ENCODE measurements around the gene SRF. TPM values are rescaled to one million over a fixed set of nuclear protein-coding genes. Genes with fewer than 3 reads are reported as not detected.

Gene SRF
- total RNA-seq, 1 experiment from 2014 or later = 46.2 TPM

DNA sequence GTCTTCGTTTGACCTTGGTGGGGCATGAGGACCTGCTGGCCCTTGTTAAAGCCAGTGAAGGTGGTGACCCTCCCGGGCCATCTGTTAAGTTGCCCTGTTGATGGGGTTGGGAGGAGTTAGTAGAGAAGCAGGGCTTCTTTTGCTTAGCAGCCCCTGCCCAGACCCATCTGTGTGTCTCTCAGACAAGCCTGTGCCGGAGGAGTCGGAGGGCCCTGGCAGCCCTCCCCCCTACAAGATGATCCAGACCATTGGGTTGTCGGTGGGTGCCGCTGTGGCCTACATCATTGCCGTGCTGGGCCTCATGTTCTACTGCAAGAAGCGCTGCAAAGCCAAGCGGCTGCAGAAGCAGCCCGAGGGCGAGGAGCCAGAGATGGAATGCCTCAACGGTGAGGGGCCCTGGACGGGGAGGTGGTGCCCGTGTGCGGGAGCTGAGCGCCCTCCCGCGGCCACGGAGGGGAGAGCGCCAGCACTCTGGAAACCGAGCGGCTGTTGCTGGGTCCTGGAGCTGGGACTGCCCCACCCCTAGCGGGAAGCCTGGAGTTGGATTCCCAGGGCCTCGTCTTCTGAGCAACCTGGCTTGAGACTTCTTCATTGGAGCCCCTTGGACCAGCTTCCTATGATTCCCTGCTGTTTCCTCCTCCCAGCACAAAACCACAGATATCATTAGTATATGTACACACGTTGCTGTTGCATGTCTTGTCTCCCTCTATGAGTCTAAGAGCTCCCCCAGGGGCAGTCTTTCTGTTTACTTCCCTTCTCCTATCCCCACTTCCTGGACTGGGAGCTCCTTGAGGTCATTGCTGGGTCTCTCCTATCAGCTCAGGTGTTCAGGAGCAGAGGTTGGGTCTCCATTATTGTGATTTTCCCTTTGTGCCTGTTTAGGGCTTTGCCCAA lies 27.6 kb upstream of the SRF start (continued):
- TF ChIP-seq ZNF396 (CRISPR knock-in tag; IDR thresholded peaks at IDR 0.05; ENCODE audit: borderline replicate concordance) (no peak), CREB1 (CRISPR knock-in tag; IDR thresholded peaks at IDR 0.05) (no peak), EMX1 (CRISPR knock-in tag; IDR thresholded peaks at IDR 0.05) (no peak), SOX15 (CRISPR knock-in tag; IDR thresholded peaks at IDR 0.05) (no peak), PRRX2 (CRISPR knock-in tag; IDR thresholded peaks at IDR 0.05) (no peak), SMAD3 (CRISPR knock-in tag; IDR thresholded peaks at IDR 0.05; ENCODE audit: borderline replicate concordance) (no peak), ZNF317 (CRISPR knock-in tag; IDR thresholded peaks at IDR 0.05; ENCODE audit: borderline replicate concordance, low read depth) (no peak), TEAD4 (CRISPR knock-in tag; IDR thresholded peaks at IDR 0.05) (no peak), ZNF671 (CRISPR knock-in tag; IDR thresholded peaks at IDR 0.05) (no peak), MXD4 (CRISPR knock-in tag; IDR thresholded peaks at IDR 0.05; ENCODE audit: borderline replicate concordance) (no peak), AFF4 (CRISPR knock-in tag; IDR thresholded peaks at IDR 0.05; ENCODE audit: borderline replicate concordance) (no peak), ZBTB43 (CRISPR knock-in tag; IDR thresholded peaks at IDR 0.05) (no peak), E2F4 (CRISPR knock-in tag; IDR thresholded peaks at IDR 0.05; ENCODE audit: borderline replicate concordance, low read depth) (no peak), TP53 (CRISPR knock-in tag; IDR thresholded peaks at IDR 0.05) (no peak), NFE2L1 (CRISPR knock-in tag; IDR thresholded peaks at IDR 0.05) (no peak), PRDM15 (CRISPR knock-in tag; IDR thresholded peaks at IDR 0.05) (peak; percentile 92), ZNF263 (CRISPR knock-in tag; IDR thresholded peaks at IDR 0.05; ENCODE audit: low read depth) (no peak), CBFB (CRISPR knock-in tag; IDR thresholded peaks at IDR 0.05; ENCODE audit: low read depth) (no peak)
- TF ChIP-seq, protein P1, sequence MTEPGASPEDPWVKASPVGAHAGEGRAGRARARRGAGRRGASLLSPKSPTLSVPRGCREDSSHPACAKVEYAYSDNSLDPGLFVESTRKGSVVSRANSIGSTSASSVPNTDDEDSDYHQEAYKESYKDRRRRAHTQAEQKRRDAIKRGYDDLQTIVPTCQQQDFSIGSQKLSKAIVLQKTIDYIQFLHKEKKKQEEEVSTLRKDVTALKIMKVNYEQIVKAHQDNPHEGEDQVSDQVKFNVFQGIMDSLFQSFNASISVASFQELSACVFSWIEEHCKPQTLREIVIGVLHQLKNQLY (CRISPR knock-in tag; IDR thresholded peaks at IDR 0.05) = no peak
- TF ChIP-seq, protein P2, sequence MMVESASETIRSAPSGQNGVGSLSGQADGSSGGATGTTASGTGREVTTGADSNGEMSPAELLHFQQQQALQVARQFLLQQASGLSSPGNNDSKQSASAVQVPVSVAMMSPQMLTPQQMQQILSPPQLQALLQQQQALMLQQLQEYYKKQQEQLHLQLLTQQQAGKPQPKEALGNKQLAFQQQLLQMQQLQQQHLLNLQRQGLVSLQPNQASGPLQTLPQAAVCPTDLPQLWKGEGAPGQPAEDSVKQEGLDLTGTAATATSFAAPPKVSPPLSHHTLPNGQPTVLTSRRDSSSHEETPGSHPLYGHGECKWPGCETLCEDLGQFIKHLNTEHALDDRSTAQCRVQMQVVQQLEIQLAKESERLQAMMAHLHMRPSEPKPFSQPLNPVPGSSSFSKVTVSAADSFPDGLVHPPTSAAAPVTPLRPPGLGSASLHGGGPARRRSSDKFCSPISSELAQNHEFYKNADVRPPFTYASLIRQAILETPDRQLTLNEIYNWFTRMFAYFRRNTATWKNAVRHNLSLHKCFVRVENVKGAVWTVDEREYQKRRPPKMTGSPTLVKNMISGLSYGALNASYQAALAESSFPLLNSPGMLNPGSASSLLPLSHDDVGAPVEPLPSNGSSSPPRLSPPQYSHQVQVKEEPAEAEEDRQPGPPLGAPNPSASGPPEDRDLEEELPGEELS (CRISPR knock-in tag; IDR thresholded peaks at IDR 0.05) = peak; percentile 55; the same call in 1 of the 2 replicates
- TF ChIP-seq, protein P3, sequence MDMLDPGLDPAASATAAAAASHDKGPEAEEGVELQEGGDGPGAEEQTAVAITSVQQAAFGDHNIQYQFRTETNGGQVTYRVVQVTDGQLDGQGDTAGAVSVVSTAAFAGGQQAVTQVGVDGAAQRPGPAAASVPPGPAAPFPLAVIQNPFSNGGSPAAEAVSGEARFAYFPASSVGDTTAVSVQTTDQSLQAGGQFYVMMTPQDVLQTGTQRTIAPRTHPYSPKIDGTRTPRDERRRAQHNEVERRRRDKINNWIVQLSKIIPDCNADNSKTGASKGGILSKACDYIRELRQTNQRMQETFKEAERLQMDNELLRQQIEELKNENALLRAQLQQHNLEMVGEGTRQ (CRISPR knock-in tag; IDR thresholded peaks at IDR 0.05) = no peak
- TF ChIP-seq, protein P4, sequence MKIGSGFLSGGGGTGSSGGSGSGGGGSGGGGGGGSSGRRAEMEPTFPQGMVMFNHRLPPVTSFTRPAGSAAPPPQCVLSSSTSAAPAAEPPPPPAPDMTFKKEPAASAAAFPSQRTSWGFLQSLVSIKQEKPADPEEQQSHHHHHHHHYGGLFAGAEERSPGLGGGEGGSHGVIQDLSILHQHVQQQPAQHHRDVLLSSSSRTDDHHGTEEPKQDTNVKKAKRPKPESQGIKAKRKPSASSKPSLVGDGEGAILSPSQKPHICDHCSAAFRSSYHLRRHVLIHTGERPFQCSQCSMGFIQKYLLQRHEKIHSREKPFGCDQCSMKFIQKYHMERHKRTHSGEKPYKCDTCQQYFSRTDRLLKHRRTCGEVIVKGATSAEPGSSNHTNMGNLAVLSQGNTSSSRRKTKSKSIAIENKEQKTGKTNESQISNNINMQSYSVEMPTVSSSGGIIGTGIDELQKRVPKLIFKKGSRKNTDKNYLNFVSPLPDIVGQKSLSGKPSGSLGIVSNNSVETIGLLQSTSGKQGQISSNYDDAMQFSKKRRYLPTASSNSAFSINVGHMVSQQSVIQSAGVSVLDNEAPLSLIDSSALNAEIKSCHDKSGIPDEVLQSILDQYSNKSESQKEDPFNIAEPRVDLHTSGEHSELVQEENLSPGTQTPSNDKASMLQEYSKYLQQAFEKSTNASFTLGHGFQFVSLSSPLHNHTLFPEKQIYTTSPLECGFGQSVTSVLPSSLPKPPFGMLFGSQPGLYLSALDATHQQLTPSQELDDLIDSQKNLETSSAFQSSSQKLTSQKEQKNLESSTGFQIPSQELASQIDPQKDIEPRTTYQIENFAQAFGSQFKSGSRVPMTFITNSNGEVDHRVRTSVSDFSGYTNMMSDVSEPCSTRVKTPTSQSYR (CRISPR knock-in tag; IDR thresholded peaks at IDR 0.05) = no peak

All from WTC11 (cell line).